Colonic mucosa (tissue), 4 donors: ENCODE results near the gene DAP. TPM values are rescaled to one million over a fixed set of nuclear protein-coding genes. Genes with fewer than 3 reads are reported as not detected.
"Not testable (repeated sequence)": the region's sequence is repeated elsewhere in the genome, so short reads cannot be mapped to it uniquely, and the experiment has no call there.

Experiments used
- DNase-seq: peaks from one replicate; pipeline ENCODE4 v3.0.0-alpha.2; 2020
- H3K27ac ChIP-seq: fragments of 200-600 bp; one replicate; pipeline ENCODE4 v1.8.0; 2021
- H3K27me3 ChIP-seq: fragments of 200-600 bp; one replicate; pipeline ENCODE4 v1.8.0; 2021
- H3K36me3 ChIP-seq: fragments of 200-600 bp; one replicate; pipeline ENCODE4 v1.8.0; 2021
- H3K4me1 ChIP-seq: fragments of 200-600 bp; one replicate; pipeline ENCODE4 v1.8.0; 2021; ENCODE audit warnings: mild to moderate bottlenecking
- H3K4me3 ChIP-seq: fragments of 200-600 bp; one replicate; pipeline ENCODE4 v1.8.0; 2021
- H3K9ac ChIP-seq, 2 donors: one replicate each; pipeline ENCODE4 v1.7.0; 2013; ENCODE audit warnings: control low read depth in 2 of 2, low read depth in 2 of 2, low read length in 2 of 2
- H3K9me3 ChIP-seq: fragments of 200-600 bp; one replicate; pipeline ENCODE4 v1.8.0; 2021
- CTCF ChIP-seq: fragments of 200-600 bp; IDR thresholded peaks from one replicate; pipeline ENCODE4 v1.8.0; 2022; ENCODE audit warnings: antibody characterized with exemption, mild to moderate bottlenecking
- intact Hi-C: fragments of 100-400 bp; cut with DNase I; formaldehyde crosslinking; loops from one replicate; pipeline ENCODE4 v1.14.1; 2022
- total RNA-seq, 2 donors: library from RNA; stranded (reverse); fragmentation: NEBNext Ultra II Directional in 1 of 2; extraction: Animal tissue kit (Norgen Biotek cat#: 25700) in 1 of 2; gene quantifications; one replicate each; pipeline ENCODE4 v1.2.1, GENCODE V29; 2021
- donor health status: healthy.
- donor health status: DM: no; HTN: no; CAD: no.
- donor health status: DM: no; HTN: no; CAD: no.

The DAP gene
- total RNA-seq, 2 donors from 2014 or later: 106 to 133 TPM

GRCh38 chr5:10669983-10670382 is 91.1 kb downstream of the DAP start:
- no peak overlapping the region for H3K9ac ChIP-seq
- no peak for DNase-seq
- H3K27ac ChIP-seq: no peak overlapping the region
- no peaks in the 10 kb centered on the region for H3K9me3 ChIP-seq
- no peaks in the 10 kb centered on the region for H3K4me1 ChIP-seq
- intact Hi-C loops: no loop called here
- TF ChIP-seq CTCF: no peak
- H3K36me3 ChIP-seq: no peaks in the 10 kb centered on the region
- H3K4me3 ChIP-seq: no peak overlapping the region
- no peaks in the 10 kb centered on the region for H3K27me3 ChIP-seq

- Histone ChIP-seq H3K4me3 (no peak overlapping the region), H3K27ac (no peak overlapping the region), H3K4me1 (no peaks in the 10 kb centered on the region), H3K9me3 (no peaks in the 10 kb centered on the region), H3K27me3 (no peaks in the 10 kb centered on the region), H3K9ac (no peak overlapping the region), H3K36me3 (no peaks in the 10 kb centered on the region)
- TF ChIP-seq CTCF: no peak
- intact Hi-C loops: no loop called here
- no peak for DNase-seq
These were observed 92.3 kb downstream of the DAP start for GRCh38 chr5:10668697-10669096.

GRCh38 chr5:10667431-10668057 is 93.5 kb downstream of the DAP start:
- H3K27me3 ChIP-seq: no peaks in the 10 kb centered on the region
- no peak overlapping the region for H3K27ac ChIP-seq
- no peak for DNase-seq
- H3K9ac ChIP-seq: no peak overlapping the region
- H3K36me3 ChIP-seq: no peaks in the 10 kb centered on the region
- no peaks in the 10 kb centered on the region for H3K4me1 ChIP-seq
- intact Hi-C loops: no loop called here
- H3K4me3 ChIP-seq: no peak overlapping the region
- TF ChIP-seq CTCF: no peak
- no peaks in the 10 kb centered on the region for H3K9me3 ChIP-seq

GRCh38 chr5:10666531-10667299 is 94.3 kb downstream of the DAP start:
- TF ChIP-seq CTCF: no peak
- DNase-seq: no peak
- H3K9ac ChIP-seq: no peak overlapping the region
- H3K27ac ChIP-seq: no peak overlapping the region
- intact Hi-C loops: no loop called here
- no peaks in the 10 kb centered on the region for H3K36me3 ChIP-seq
- H3K4me1 ChIP-seq: no peaks in the 10 kb centered on the region
- no peaks in the 10 kb centered on the region for H3K27me3 ChIP-seq
- no peak overlapping the region for H3K4me3 ChIP-seq
- H3K9me3 ChIP-seq: no peaks in the 10 kb centered on the region

- TF ChIP-seq CTCF: no peak
- Histone ChIP-seq H3K9ac (no peak overlapping the region), H3K4me1 (no peaks in the 10 kb centered on the region), H3K4me3 (no peak overlapping the region), H3K36me3 (no peaks in the 10 kb centered on the region), H3K27ac (no peak overlapping the region), H3K9me3 (no peaks in the 10 kb centered on the region), H3K27me3 (no peaks in the 10 kb centered on the region)
- no peak for DNase-seq
- intact Hi-C loops: no loop called here
These were observed 95.2 kb downstream of the DAP start for GRCh38 chr5:10665799-10666198.

- H3K27ac ChIP-seq, H3K36me3 ChIP-seq, H3K4me1 ChIP-seq, DNase-seq, H3K9ac ChIP-seq, H3K4me3 ChIP-seq, H3K27me3 ChIP-seq, H3K9me3 ChIP-seq, intact Hi-C loops: not testable (repeated sequence)
These were observed 96.8 kb downstream of the DAP start for GRCh38 chr5:10664180-10664769.
